H1 (cell line): ENCODE measurements around the gene KIF26B. TPM values are rescaled to one million over a fixed set of nuclear protein-coding genes. Genes with fewer than 3 reads are reported as not detected.

ENCODE experiments used
- CTCF ChIA-PET: fragments of 300-600 bp; sonication (Branson Sonifier 250); formaldehyde crosslinking; loops from one replicate; lab custom pipeline; 2021; ENCODE audit not compliant: partially characterized antibody; lab: Charles Lee
- POLR2A ChIA-PET: fragments of 300-600 bp; sonication (Branson Sonifier 250); formaldehyde crosslinking; loops from one replicate; lab custom pipeline; 2021; ENCODE audit warnings: inconsistent platforms; ENCODE audit not compliant: partially characterized antibody; lab: Charles Lee
- DNase-seq, 2 experiments: peaks; one replicate each; pipeline versions ENCODE4 v3.0.0 to v3.0.0-alpha.2; 2010 to 2022; ENCODE audit warnings: low spot score in 2 of 2, low read depth in 1 of 2, mixed read lengths in 1 of 2
- FAIRE-seq: peaks from 2 replicates; lab custom pipeline; 2011; peaks lifted over from hg19 to GRCh38; lab: Jason Lieb, UNC
- H2AFZ ChIP-seq: 2 replicates; pipeline ENCODE4 v1.8.1; 2012; ENCODE audit warnings: low read length, inconsistent platforms
- H2AK5ac ChIP-seq: 2 replicates; pipeline ENCODE4 v1.6.1; 2013; ENCODE audit warnings: low read depth, low read length
- H2BK120ac ChIP-seq: replicated peaks from 2 replicates; pipeline ENCODE3; 2013; ENCODE audit warnings: low read depth, low read length, inconsistent platforms
- H2BK12ac ChIP-seq: 2 replicates; pipeline ENCODE4 v1.6.1; 2013; ENCODE audit warnings: low read depth, low read length
- H2BK15ac ChIP-seq: 2 replicates; pipeline ENCODE4 v1.6.1; 2013; ENCODE audit warnings: low read length
- H2BK20ac ChIP-seq: 2 replicates; pipeline ENCODE4 v1.6.1; 2013; ENCODE audit warnings: low read length
- H2BK5ac ChIP-seq: 2 replicates; pipeline ENCODE4 v1.6.1; 2013; ENCODE audit warnings: low read depth, low read length
- H3K14ac ChIP-seq: 2 replicates; pipeline ENCODE4 v1.6.1; 2013; ENCODE audit warnings: inconsistent platforms; ENCODE audit not compliant: insufficient read length
- H3K18ac ChIP-seq: 2 replicates; pipeline ENCODE4 v1.6.1; 2013; ENCODE audit warnings: low read length; ENCODE audit errors: extremely low read depth
- H3K23ac ChIP-seq: 2 replicates; pipeline ENCODE4 v1.6.1; 2013; ENCODE audit warnings: inconsistent platforms; ENCODE audit not compliant: insufficient read length
- H3K23me2 ChIP-seq: 2 replicates; pipeline ENCODE4 v1.6.1; 2013; ENCODE audit warnings: low read depth, low read length
- H3K27ac ChIP-seq: 2 replicates; pipeline ENCODE4 v1.6.1; 2011; ENCODE audit warnings: low read depth, low read length, inconsistent platforms
- H3K27me3 ChIP-seq, 4 experiments: replicated peaks in 1 of 4; 1 replicate in 1 of 4; 2 replicates in 3 of 4; pipeline versions ENCODE4 v1.6.1 to v1.8.1; 2011 to 2013; ENCODE audit warnings: low read length in 3 of 4, mild to moderate bottlenecking in 3 of 4, inconsistent platforms in 2 of 4, mixed read lengths in 2 of 4, moderate library complexity in 1 of 4; ENCODE audit not compliant: control insufficient read depth in 3 of 4, insufficient read depth in 3 of 4; ENCODE audit errors: extremely low read depth in 1 of 4
- H3K36me3 ChIP-seq, 4 experiments: 2 replicates each; pipeline versions ENCODE4 v1.6.1 to v1.8.1; 2011 to 2013; ENCODE audit warnings: mild to moderate bottlenecking in 4 of 4, low read length in 3 of 4, moderate library complexity in 2 of 4, control low read depth in 1 of 4, inconsistent platforms in 1 of 4; ENCODE audit not compliant: insufficient read depth in 4 of 4, control insufficient read depth in 2 of 4
- H3K4ac ChIP-seq: replicated peaks from 2 replicates; pipeline ENCODE3; 2013; ENCODE audit warnings: low read length, low read depth, mixed read lengths, inconsistent platforms; ENCODE audit not compliant: insufficient read length
- H3K4me1 ChIP-seq, 4 experiments: replicated peaks in 1 of 4; 1 replicate in 1 of 4; 2 replicates in 3 of 4; pipeline versions ENCODE4 v1.6.1 to v1.8.1; 2011 to 2013; ENCODE audit warnings: low read length in 3 of 4, inconsistent platforms in 2 of 4, mixed read lengths in 1 of 4; ENCODE audit not compliant: insufficient read depth in 4 of 4, control insufficient read depth in 3 of 4
- H3K4me2 ChIP-seq, 2 experiments: 2 replicates each; pipeline versions ENCODE4 v1.6.1 to v1.8.1; 2011 to 2013; ENCODE audit warnings: low read depth in 2 of 2, low read length in 2 of 2, control low read depth in 1 of 2, inconsistent platforms in 1 of 2, mild to moderate bottlenecking in 1 of 2; ENCODE audit not compliant: insufficient read depth in 1 of 2
- H3K4me3 ChIP-seq, 4 experiments: fragments of 200-600, 300-600 bp in 1 of 4; sonication (generic), shearing (Covaris generic), sonication (Bioruptor Twin) in 1 of 4; 2 replicates each; pipeline versions ENCODE4 v1.5.1 to v1.8.1; 2011 to 2016; ENCODE audit warnings: low read length in 4 of 4, low read depth in 3 of 4, control low read depth in 2 of 4, inconsistent platforms in 2 of 4, mild to moderate bottlenecking in 2 of 4, mixed read lengths in 1 of 4, moderate library complexity in 1 of 4; ENCODE audit not compliant: insufficient read depth in 2 of 4; ENCODE audit errors: extremely low read depth in 1 of 4
- H3K56ac ChIP-seq: replicated peaks from 2 replicates; pipeline ENCODE3; 2013; ENCODE audit warnings: low read depth, mild to moderate bottlenecking, mixed read lengths, low read length, inconsistent platforms; ENCODE audit not compliant: insufficient read length
- H3K79me1 ChIP-seq: 2 replicates; pipeline ENCODE4 v1.6.1; 2013; ENCODE audit warnings: low read depth, low read length, control low read depth
- H3K79me2 ChIP-seq, 2 experiments: 2 replicates each; pipeline versions ENCODE4 v1.6.1 to v1.8.1; 2012 to 2013; ENCODE audit warnings: low read length in 2 of 2, mild to moderate bottlenecking in 2 of 2, inconsistent platforms in 1 of 2; ENCODE audit not compliant: insufficient read depth in 2 of 2, control insufficient read depth in 1 of 2
- H3K9ac ChIP-seq, 4 experiments: replicated peaks in 1 of 4; 1 replicate in 1 of 4; 2 replicates in 3 of 4; pipeline versions ENCODE4 v1.6.1 to v1.8.1; 2011 to 2013; ENCODE audit warnings: low read depth in 3 of 4, low read length in 3 of 4, control low read depth in 2 of 4, mild to moderate bottlenecking in 2 of 4, moderate library complexity in 2 of 4, inconsistent platforms in 1 of 4; ENCODE audit errors: extremely low read depth in 1 of 4
- H3K9me3 ChIP-seq, 2 experiments: 2 replicates each; pipeline versions ENCODE4 v1.6.1 to v1.8.1; 2012 to 2013; ENCODE audit warnings: mild to moderate bottlenecking in 2 of 2, moderate library complexity in 2 of 2, control low read depth in 1 of 2, inconsistent platforms in 1 of 2, low read depth in 1 of 2, low read length in 1 of 2, mixed read lengths in 1 of 2; ENCODE audit not compliant: insufficient read depth in 2 of 2
- H4K20me1 ChIP-seq, 2 experiments: replicated peaks in 1 of 2; 2 replicates each; pipeline versions ENCODE3 to v1.8.1; 2011 to 2013; ENCODE audit warnings: inconsistent platforms in 2 of 2, low read length in 2 of 2, mild to moderate bottlenecking in 1 of 2; ENCODE audit not compliant: insufficient read depth in 2 of 2, control insufficient read depth in 1 of 2
- H4K5ac ChIP-seq: 2 replicates; pipeline ENCODE4 v1.6.1; 2013; ENCODE audit warnings: low read length, low read depth, mixed read lengths, inconsistent platforms; ENCODE audit not compliant: insufficient read length
- H4K8ac ChIP-seq: 2 replicates; pipeline ENCODE4 v1.8.0; 2013; ENCODE audit warnings: mild to moderate bottlenecking, moderate library complexity, low read length, inconsistent platforms; ENCODE audit not compliant: insufficient read depth; ENCODE audit errors: extremely low read depth
- H4K91ac ChIP-seq: replicated peaks from 2 replicates; pipeline ENCODE3; 2013; ENCODE audit warnings: low read length, mixed read lengths, inconsistent platforms; ENCODE audit not compliant: insufficient read length
- CBX5 ChIP-seq: fragments of 300-800, 300-1000 bp; sonication (generic); IDR thresholded peaks from 2 replicates; pipeline ENCODE4 v1.7.1; 2016; ENCODE audit warnings: antibody characterized with exemption, low read length, low read depth
- KDM4A ChIP-seq: IDR thresholded peaks from one replicate; pipeline ENCODE4 v1.7.1; 2012; ENCODE audit warnings: low read depth, mild to moderate bottlenecking, moderate library complexity, low read length, inconsistent platforms; ENCODE audit not compliant: severe bottlenecking
- MAX ChIP-seq: IDR thresholded peaks from 2 replicates; pipeline ENCODE4 v1.6.1; 2012; ENCODE audit warnings: inconsistent platforms
- SAP30 ChIP-seq: fragments of 300-600 bp; sonication (generic); IDR thresholded peaks from 2 replicates; pipeline ENCODE4 v1.7.1; 2012; ENCODE audit warnings: low read length, moderate library complexity, mild to moderate bottlenecking, inconsistent platforms; ENCODE audit not compliant: insufficient read depth, insufficient replicate concordance
- WGBS, 2 experiments: shearing (Covaris generic) in 1 of 2; methylation state at CpG; one replicate each; pipeline versions ENCODE4 v1.1.6 to v1.1.7; 2013 to 2015; ENCODE audit warnings: low lambda C conversion rate in 2 of 2, mixed read lengths in 2 of 2, inconsistent platforms in 1 of 2, low coverage in 1 of 2, missing lambda C conversion rate in 1 of 2; ENCODE audit not compliant: insufficient replicate concordance in 2 of 2, insufficient coverage in 1 of 2, insufficient read length in 1 of 2; ENCODE audit errors: extremely low coverage in 1 of 2, missing lambda C conversion rate in 1 of 2; 5-methylcytosine and 5-hydroxymethylcytosine counted together
- polyA plus RNA-seq, 7 experiments: library from polyadenylated mRNA; depleted of rRNA in 3 of 7; stranded (reverse) in 5 of 7; unstranded in 2 of 7; fragments of >200 nt in 5 of 7; fragments of 200-250 nt in 2 of 7; gene quantifications; 1 replicate in 5 of 7; 2 replicates in 1 of 7; 4 replicates in 1 of 7; pipeline versions ENCODE4 v1.2.1 to v1.2.3, GENCODE V29; 2011 to 2013; ENCODE audit warnings: missing spikeins in 2 of 7, mixed read lengths in 2 of 7
- total RNA-seq: library from RNA; stranded (reverse); fragmentation: NEBNext Ultra II Directional; extraction: Animal tissue kit (Norgen Biotek cat#: 25700); gene quantifications from 2 replicates; pipeline ENCODE4 v1.2.1, GENCODE V29; 2021

The KIF26B gene
- total and polyA plus RNA-seq, 2 of the 8 experiments (the other 6 are each of a cell fraction or from before 2014, with no cell fraction given): 0.06 to 0.28 TPM

DNA sequence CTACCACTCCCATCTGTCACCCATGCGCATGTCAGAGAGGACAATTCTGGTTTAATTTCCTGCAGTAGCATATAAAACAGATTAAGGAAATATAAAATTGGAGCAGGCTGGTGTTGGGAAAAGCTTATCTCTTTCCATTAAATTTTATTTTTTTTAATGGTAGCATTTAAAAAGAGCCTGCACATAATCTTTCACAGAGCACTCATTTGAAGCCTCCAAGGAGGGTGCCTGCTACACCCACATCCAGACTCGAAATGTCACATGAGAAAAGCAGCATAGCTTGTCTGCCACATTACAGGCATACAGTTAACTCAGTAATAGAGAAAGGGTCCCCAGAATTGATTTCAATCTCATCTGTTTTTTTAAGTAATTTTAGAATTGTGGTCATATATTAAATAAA is 599.0 kb downstream of the KIF26B start:
- no peak overlapping the region for H3K9ac ChIP-seq
- no peak overlapping the region for H2BK20ac ChIP-seq
- H2BK120ac ChIP-seq: no peak overlapping the region
- DNase-seq (no peak), FAIRE-seq (no peak)
- peaks cover 0 to 4% (median 2%) of the 10 kb centered on the region in 4 experiments; a peak in 4 of 7 replicates for H3K4me1 ChIP-seq
- H3K18ac ChIP-seq: no peak overlapping the region
- no peaks in the 10 kb centered on the region for H4K20me1 ChIP-seq
- no peak overlapping the region for H3K56ac ChIP-seq
- H3K4ac ChIP-seq: no peak overlapping the region
- H4K91ac ChIP-seq: no peak overlapping the region
- H2BK12ac ChIP-seq: no peak overlapping the region
- H3K27ac ChIP-seq: no peak overlapping the region
- H3K4me2 ChIP-seq: no peak overlapping the region
- POLR2A ChIA-PET: no interaction called here
- H3K79me2 ChIP-seq: no peaks in the 10 kb centered on the region
- H3K4me3 ChIP-seq: no peak overlapping the region
- CTCF ChIA-PET: interaction anchor here (0.9 to 1.6 kb wide), 7 partner anchors 9 to 290 kb away, joined by 3 to 5 read pairs (median 3); no protein-coding TSS in a partner anchor
- H3K79me1 ChIP-seq: no peaks in the 10 kb centered on the region
- no peak overlapping the region for H2AK5ac ChIP-seq
- H4K8ac ChIP-seq: no peak overlapping the region
- 81% methylated on average over 2 of the region's 2 CpGs; no CpG with 5 or more reads in 1 of the 2 experiments for WGBS, 2 experiments
- H3K14ac ChIP-seq: no peak overlapping the region
- no peaks in the 10 kb centered on the region for H3K9me3 ChIP-seq
- no peaks in the 10 kb centered on the region; a peak in 1 of 8 replicates for H3K36me3 ChIP-seq
- H3K23me2 ChIP-seq: no peaks in the 10 kb centered on the region
- no peak overlapping the region for H2BK15ac ChIP-seq
- no peak overlapping the region for H2BK5ac ChIP-seq
- H4K5ac ChIP-seq: no peak overlapping the region
- no peak overlapping the region for H3K23ac ChIP-seq
- no peaks in the 10 kb centered on the region for H3K27me3 ChIP-seq
- no peak overlapping the region for H2AFZ ChIP-seq
- TF ChIP-seq CBX5 (no peak), SAP30 (no peak), MAX (no peak), KDM4A (no peak)
